ENCODE measurements around the gene FADS3. TPM values are rescaled to one million over a fixed set of nuclear protein-coding genes. Genes with fewer than 3 reads are reported as not detected.

Gene FADS3
- total RNA-seq, 3 donors from 2014 or later (not counting 1 experiment from before 2014, with no cell fraction given): 10.8 to 17.8 (median 11.5) TPM

DNA sequence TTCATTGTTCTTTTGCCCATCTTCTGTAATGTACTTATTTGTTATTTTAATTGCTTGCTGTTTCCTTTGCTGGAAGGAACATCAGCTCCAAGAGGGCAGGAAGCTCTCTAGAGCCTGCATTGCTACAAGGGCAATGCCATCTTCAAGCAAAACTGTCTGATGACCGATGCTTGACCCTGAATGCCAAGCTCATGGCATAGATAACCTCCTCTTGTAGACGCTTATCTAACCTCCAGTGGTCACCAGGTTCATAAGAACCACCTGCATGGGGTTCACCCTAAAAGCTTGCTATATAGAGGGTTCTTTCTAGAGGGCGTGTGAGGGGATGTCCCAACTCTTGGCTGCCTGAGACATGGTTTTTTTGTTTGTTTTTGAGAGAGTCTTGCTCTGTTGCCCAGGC, 16.5 kb downstream of the FADS3 start:
- Mint-ChIP-seq H3K27ac (no peak overlapping the region), H3K4me3 (no peak overlapping the region), H3K27me3 (ENCODE audit: low read depth in 2 of 2) (no peaks in the 10 kb centered on the region), H3K4me1 (peaks cover 6 to 8% of the 10 kb centered on the region in 2 donors), H3K36me3 (no peaks in the 10 kb centered on the region), H3K9me3 (no peaks in the 10 kb centered on the region)
- intact Hi-C loops (cut with micrococcal nuclease): no loop called here
- peaks cover 9% of the 10 kb centered on the region for H3K4me1 ChIP-seq (ENCODE audit: control insufficient read depth, insufficient read depth, low read length)
- no peaks in the 10 kb centered on the region for H3K36me3 ChIP-seq (ENCODE audit: control insufficient read depth, insufficient read depth, low read length)
- no peak overlapping the region for H3K4me3 ChIP-seq (ENCODE audit: low read length)
- 90% methylated on average over 3 of the region's 3 CpGs for WGBS (ENCODE audit: insufficient coverage)
- no peaks in the 10 kb centered on the region for H3K27me3 ChIP-seq (ENCODE audit: control insufficient read depth, insufficient read depth, low read length)
- no peak overlapping the region for H3K27ac ChIP-seq (ENCODE audit: low read length)
- ATAC-seq (no peak), DNase-seq (no peak)
- TF ChIP-seq, protein P1, sequence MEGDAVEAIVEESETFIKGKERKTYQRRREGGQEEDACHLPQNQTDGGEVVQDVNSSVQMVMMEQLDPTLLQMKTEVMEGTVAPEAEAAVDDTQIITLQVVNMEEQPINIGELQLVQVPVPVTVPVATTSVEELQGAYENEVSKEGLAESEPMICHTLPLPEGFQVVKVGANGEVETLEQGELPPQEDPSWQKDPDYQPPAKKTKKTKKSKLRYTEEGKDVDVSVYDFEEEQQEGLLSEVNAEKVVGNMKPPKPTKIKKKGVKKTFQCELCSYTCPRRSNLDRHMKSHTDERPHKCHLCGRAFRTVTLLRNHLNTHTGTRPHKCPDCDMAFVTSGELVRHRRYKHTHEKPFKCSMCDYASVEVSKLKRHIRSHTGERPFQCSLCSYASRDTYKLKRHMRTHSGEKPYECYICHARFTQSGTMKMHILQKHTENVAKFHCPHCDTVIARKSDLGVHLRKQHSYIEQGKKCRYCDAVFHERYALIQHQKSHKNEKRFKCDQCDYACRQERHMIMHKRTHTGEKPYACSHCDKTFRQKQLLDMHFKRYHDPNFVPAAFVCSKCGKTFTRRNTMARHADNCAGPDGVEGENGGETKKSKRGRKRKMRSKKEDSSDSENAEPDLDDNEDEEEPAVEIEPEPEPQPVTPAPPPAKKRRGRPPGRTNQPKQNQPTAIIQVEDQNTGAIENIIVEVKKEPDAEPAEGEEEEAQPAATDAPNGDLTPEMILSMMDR (IDR thresholded peaks at IDR 0.05): no peak
- H3K9me3 ChIP-seq (ENCODE audit: control insufficient read depth, insufficient read depth, low read length): no peaks in the 10 kb centered on the region

DNA sequence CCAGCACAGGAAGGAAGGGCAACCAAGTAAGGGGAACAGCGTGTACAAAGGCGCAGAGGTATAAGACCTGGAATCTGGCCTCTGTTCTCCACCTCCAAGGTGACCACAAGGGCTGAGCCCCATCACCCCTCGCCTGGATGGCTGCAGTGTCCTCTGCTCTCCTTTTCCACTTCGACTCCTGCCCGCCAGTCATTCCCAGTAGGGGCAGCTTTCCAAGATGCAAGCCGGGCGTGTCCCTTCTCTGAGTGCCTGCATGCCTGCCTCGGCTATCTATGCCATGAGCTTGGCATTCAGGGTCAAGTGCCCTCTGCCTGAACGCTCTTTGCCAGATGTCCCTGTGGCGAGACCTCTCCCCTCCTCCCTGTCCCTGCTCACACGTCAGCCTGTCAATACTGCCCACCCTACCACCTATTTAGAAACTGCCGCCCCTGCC, 17.0 kb downstream of the FADS3 start:
- no peak overlapping the region for H3K4me3 ChIP-seq (ENCODE audit: low read length)
- no peaks in the 10 kb centered on the region for H3K36me3 ChIP-seq (ENCODE audit: control insufficient read depth, insufficient read depth, low read length)
- peaks cover 8% of the 10 kb centered on the region for H3K4me1 ChIP-seq (ENCODE audit: control insufficient read depth, insufficient read depth, low read length)
- Mint-ChIP-seq H3K4me3 (no peak overlapping the region), H3K36me3 (no peaks in the 10 kb centered on the region), H3K27ac (no peak overlapping the region), H3K4me1 (peaks cover 6 to 8% of the 10 kb centered on the region in 2 donors), H3K27me3 (ENCODE audit: low read depth in 2 of 2) (no peaks in the 10 kb centered on the region), H3K9me3 (no peaks in the 10 kb centered on the region)
- H3K27me3 ChIP-seq (ENCODE audit: control insufficient read depth, insufficient read depth, low read length): no peaks in the 10 kb centered on the region
- H3K27ac ChIP-seq (ENCODE audit: low read length): no peak overlapping the region
- 93% methylated on average over 11 of the region's 12 CpGs for WGBS (ENCODE audit: insufficient coverage)
- ATAC-seq: no peak
- TF ChIP-seq, protein P1 (IDR thresholded peaks at IDR 0.05): no peak
- intact Hi-C loops (cut with micrococcal nuclease): no loop called here
- no peaks in the 10 kb centered on the region for H3K9me3 ChIP-seq (ENCODE audit: control insufficient read depth, insufficient read depth, low read length)
- no peak for DNase-seq

DNA sequence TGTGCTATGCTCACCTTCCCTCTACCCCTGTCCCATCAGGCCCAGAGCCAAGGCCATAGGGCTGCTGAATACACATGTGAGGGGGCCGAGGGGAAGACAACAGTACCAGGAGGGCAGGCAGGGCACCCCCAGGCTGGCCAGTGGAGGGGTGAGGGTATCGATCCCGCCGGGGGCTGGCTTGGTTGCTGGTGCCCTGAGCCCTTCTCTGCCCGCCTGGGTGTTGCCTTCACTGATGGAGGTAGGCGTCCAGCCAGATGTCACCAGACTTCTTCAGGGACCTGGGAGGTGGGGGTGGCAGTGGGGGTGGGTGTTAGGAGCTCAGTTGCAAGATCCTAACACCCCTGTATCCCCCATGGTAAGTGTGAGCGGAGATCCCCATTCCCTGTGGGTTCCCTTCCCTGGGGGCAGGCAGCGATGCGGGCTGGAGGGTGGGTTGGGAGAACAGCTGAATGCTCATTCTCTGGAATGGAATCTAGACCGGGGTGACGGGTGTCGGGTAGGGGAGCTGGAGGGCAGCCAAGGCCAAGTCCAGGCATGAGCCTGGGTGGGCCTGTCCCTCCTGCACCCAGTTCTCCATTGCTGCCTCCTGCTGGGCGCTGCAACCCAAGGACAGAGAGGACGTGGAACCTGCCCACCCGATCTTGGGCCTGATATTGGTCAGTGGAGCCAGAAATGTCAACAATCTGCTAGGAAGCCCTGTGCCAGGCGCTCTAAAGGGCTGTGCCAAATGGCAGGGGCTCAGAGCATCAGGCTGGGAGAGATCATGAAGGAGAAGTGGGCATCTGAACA, 17.6 kb downstream of the FADS3 start:
- no peaks in the 10 kb centered on the region for H3K9me3 Mint-ChIP-seq
- H3K4me1 ChIP-seq (ENCODE audit: control insufficient read depth, insufficient read depth, low read length): peaks cover 8% of the 10 kb centered on the region
- H3K4me1 Mint-ChIP-seq: peaks cover 6 to 8% of the 10 kb centered on the region in 2 donors
- ATAC-seq (no peak), DNase-seq (no peak)
- no peak overlapping the region for H3K4me3 ChIP-seq (ENCODE audit: low read length)
- no peaks in the 10 kb centered on the region for H3K36me3 ChIP-seq (ENCODE audit: control insufficient read depth, insufficient read depth, low read length)
- H3K9me3 ChIP-seq (ENCODE audit: control insufficient read depth, insufficient read depth, low read length): no peaks in the 10 kb centered on the region
- WGBS (ENCODE audit: insufficient coverage): 91% methylated on average over 16 of the region's 16 CpGs
- TF ChIP-seq, protein P1 (IDR thresholded peaks at IDR 0.05): no peak
- intact Hi-C loops (cut with micrococcal nuclease): no loop called here
- H3K27me3 Mint-ChIP-seq (ENCODE audit: low read depth in 2 of 2): no peaks in the 10 kb centered on the region
- no peak overlapping the region for H3K27ac Mint-ChIP-seq
- no peak overlapping the region for H3K27ac ChIP-seq (ENCODE audit: low read length)
- H3K4me3 Mint-ChIP-seq: no peak overlapping the region
- no peaks in the 10 kb centered on the region for H3K27me3 ChIP-seq (ENCODE audit: control insufficient read depth, insufficient read depth, low read length)
- no peaks in the 10 kb centered on the region for H3K36me3 Mint-ChIP-seq
